ENCODE data around the gene RAX2.

GRCh38 chr19:3745363-3746045 lies 26.5 kb downstream of the RAX2 start:
- TF ChIP-seq EZH2 (IDR thresholded peaks at IDR 0.05) (no peak), POLR2A (IDR thresholded peaks at IDR 0.05; ENCODE audit: borderline replicate concordance, extremely low read depth, insufficient read depth, insufficient read length) (no peak), ZNF274 (IDR thresholded peaks at IDR 0.05; ENCODE audit: low read depth, low read length) (no peak), SIN3A (IDR thresholded peaks at IDR 0.05; ENCODE audit: low read depth) (no peak), POLR2AphosphoS5 (IDR thresholded peaks at IDR 0.05; ENCODE audit: low read depth, low read length) (no peak)

All from HCT116 (cell line).